ENCODE data around the gene BRF1.

Gene BRF1

DNA sequence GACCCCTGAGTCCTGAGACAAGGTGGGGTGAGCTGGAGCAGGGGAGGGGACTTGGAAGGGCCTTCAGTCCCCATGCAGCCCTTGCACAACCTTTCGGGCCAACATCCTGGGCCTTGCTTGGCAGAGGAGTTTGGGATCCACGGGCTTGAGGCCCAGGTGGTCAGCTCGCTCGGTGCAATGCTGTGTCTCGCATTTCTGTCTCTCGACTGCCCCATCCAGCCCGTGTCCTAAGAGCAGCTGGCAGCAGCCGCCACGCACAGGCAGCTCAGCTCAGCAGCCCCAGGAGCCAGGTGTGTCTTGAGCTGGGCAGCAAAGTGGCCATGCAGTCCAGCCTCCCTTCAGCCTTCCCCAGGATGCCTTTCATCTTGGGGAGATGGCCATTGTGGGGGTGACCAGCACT lies 24.5 kb upstream of the BRF1 start:
- Histone ChIP-seq H3K27me3 (no peaks in the 10 kb centered on the region), H3K4me1 (no peaks in the 10 kb centered on the region), H3K36me3 (no peaks in the 10 kb centered on the region), H3K4me3 (ENCODE audit: low read depth, low read length) (no peak overlapping the region), H3K9me3 (no peaks in the 10 kb centered on the region)
- DNase-seq: no peak
- TF ChIP-seq, protein P1, sequence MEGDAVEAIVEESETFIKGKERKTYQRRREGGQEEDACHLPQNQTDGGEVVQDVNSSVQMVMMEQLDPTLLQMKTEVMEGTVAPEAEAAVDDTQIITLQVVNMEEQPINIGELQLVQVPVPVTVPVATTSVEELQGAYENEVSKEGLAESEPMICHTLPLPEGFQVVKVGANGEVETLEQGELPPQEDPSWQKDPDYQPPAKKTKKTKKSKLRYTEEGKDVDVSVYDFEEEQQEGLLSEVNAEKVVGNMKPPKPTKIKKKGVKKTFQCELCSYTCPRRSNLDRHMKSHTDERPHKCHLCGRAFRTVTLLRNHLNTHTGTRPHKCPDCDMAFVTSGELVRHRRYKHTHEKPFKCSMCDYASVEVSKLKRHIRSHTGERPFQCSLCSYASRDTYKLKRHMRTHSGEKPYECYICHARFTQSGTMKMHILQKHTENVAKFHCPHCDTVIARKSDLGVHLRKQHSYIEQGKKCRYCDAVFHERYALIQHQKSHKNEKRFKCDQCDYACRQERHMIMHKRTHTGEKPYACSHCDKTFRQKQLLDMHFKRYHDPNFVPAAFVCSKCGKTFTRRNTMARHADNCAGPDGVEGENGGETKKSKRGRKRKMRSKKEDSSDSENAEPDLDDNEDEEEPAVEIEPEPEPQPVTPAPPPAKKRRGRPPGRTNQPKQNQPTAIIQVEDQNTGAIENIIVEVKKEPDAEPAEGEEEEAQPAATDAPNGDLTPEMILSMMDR (IDR thresholded peaks at IDR 0.05; ENCODE audit: low read depth, low read length): no peak

DNA sequence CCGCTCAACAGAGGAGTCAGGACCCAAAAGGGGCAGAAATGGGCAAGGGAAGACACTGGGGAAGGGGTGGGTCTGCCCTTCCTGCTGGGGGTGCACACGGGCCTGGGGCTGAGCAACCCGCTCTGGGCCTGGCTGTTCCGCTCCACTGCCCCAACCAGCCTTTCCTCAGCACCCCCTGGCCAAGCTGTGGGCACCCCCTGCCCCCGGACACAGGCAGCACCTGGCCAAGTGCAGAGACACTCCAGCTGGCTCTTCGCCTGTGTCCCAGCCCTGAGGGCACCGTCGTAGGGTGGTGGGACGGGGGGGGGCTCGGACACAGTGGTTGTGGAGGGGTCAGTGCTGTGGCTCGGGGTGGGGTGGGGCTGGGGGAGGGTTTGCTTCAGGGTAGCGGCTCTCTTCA lies 24.1 kb upstream of the BRF1 start:
- H3K4me1 ChIP-seq: no peaks in the 10 kb centered on the region
- no peaks in the 10 kb centered on the region for H3K27me3 ChIP-seq
- H3K4me3 ChIP-seq (ENCODE audit: low read depth, low read length): no peak overlapping the region
- H3K36me3 ChIP-seq: no peaks in the 10 kb centered on the region
- TF ChIP-seq, protein P1 (IDR thresholded peaks at IDR 0.05; ENCODE audit: low read depth, low read length): no peak
- DNase-seq: no peak
- no peaks in the 10 kb centered on the region for H3K9me3 ChIP-seq

DNA sequence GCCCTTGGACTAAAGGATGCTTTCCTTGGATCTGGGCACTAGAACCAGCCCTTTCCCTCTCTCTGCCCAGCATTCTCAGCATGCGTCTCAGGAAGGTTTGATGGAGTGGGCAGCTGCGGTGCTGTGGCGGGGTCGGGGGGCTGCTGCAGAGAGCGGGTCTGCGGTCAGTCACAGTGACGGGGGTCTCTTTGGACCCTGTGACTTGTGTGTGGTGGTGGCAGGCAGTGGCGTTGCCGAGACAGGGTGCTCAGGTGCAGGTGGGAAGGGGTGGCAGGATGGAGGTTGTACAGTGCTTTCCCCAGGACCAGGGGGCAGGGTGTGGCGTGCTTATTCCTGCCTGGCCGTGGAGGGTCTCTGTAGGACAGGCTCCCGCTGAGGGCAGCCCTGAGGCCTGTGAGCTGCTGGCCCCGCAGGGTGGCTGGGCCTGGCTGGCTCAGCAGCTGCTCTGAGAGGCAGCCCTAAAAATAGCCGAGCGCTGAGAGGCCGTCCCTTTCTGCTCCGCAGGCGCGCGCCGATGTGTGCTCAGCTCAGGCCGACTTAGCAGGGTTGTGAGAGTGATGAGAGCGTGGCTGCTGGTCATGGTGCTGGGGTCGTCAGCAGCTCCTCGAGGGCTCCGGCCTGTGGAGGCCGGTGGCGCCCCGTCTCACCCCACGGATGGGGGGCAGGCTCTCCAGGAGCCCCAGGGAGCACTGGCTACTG lies 23.4 kb upstream of the BRF1 start:
- no peaks in the 10 kb centered on the region for H3K9me3 ChIP-seq
- no peak overlapping the region for H3K4me3 ChIP-seq (ENCODE audit: low read depth, low read length)
- TF ChIP-seq, protein P1 (IDR thresholded peaks at IDR 0.05; ENCODE audit: low read depth, low read length): no peak
- H3K36me3 ChIP-seq: no peaks in the 10 kb centered on the region
- H3K27me3 ChIP-seq: no peaks in the 10 kb centered on the region
- no peaks in the 10 kb centered on the region for H3K4me1 ChIP-seq
- DNase-seq: no peak

DNA sequence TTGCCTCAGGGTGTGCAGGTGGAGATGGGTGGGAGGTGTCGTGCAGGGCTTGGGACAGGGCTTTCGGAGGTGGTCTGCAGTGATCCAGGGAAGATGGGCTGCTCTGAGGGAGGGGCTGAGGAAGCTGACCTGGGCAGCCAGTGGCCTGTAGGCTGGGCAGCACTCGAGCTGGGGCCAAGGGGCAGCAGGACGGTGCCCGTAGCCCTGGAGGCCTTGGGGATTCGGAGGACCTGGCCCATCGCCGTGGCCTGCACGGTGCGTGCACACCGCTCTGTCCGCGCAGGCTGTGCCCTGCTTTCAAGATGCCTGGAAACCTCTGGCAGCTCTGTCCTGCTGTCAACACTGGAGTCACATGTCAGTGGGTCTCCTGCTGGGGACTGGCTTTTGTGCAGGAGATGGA lies 22.9 kb upstream of the BRF1 start:
- Histone ChIP-seq H3K27me3 (no peaks in the 10 kb centered on the region), H3K4me3 (ENCODE audit: low read depth, low read length) (no peak overlapping the region), H3K9me3 (no peaks in the 10 kb centered on the region), H3K4me1 (no peaks in the 10 kb centered on the region), H3K36me3 (no peaks in the 10 kb centered on the region)
- TF ChIP-seq, protein P1 (IDR thresholded peaks at IDR 0.05; ENCODE audit: low read depth, low read length): no peak
- DNase-seq: no peak

DNA sequence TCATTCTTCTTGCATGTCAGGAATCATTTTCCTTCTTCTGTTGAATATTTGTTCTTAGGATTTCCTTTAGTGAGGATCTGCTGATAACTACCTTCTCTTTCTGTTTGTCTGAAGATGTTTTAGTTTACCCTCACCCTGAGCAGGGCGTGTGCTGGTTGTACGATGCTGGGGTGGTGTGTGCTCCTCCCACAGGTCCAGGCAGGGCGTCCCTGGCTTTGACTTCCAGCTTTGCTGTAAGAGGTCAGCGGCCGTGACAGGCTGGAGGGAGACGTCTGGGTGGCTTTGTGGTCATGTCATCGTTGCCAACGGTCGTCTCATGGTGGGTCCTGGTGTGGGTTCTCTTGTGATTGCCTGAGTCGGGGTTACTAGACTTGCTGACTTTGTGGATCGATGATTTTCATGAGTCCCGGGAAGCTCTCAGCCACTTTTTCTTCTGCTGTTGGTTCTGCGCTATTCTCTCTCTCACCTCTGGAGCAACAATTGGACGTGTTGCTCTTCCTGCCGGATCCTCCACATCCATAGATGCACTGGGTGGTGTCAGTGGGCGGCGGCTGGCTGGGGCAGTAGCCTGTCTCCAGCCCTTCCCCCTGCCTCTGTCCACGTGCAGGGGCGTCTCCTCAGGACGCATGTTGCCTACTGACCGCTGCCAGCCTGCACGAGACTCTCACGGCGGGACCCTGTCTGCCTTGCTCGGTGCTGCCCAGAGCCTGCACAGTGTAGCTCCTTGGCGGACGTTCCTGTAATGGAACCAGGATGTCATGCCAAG lies 22.2 kb upstream of the BRF1 start:
- TF ChIP-seq, protein P1 (IDR thresholded peaks at IDR 0.05; ENCODE audit: low read depth, low read length): no peak
- Histone ChIP-seq H3K9me3 (no peaks in the 10 kb centered on the region), H3K4me1 (no peaks in the 10 kb centered on the region), H3K27me3 (no peaks in the 10 kb centered on the region), H3K36me3 (no peaks in the 10 kb centered on the region), H3K4me3 (ENCODE audit: low read depth, low read length) (no peak overlapping the region)
- no peak for DNase-seq

DNA sequence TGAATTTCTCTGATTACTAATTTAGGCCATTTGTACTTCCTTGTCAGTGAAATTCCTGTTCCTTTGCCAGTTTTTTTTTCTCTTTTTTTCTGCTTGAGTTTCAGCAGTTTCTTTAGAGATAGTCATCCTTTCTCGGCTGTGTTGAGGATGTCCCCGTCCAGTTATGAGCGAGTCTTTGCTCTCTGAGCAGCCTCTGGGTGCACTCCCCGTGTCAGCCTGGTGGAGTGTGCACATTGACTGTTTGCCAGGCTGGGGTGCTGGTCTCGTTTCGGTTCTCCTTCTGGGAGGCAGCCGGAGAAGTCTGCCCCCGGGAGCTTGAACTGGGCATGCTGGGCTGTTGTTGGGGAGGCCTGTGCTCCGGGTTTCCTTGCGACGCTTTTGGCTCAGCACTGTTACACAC lies 16.7 kb upstream of the BRF1 start:
- H3K4me1 ChIP-seq: peaks cover 5% of the 10 kb centered on the region; the same call in 1 of the 2 replicates
- TF ChIP-seq, protein P1 (IDR thresholded peaks at IDR 0.05; ENCODE audit: low read depth, low read length): no peak
- no peaks in the 10 kb centered on the region for H3K36me3 ChIP-seq
- H3K4me3 ChIP-seq (ENCODE audit: low read depth, low read length): no peak overlapping the region
- no peaks in the 10 kb centered on the region for H3K27me3 ChIP-seq
- no peak for DNase-seq
- no peaks in the 10 kb centered on the region for H3K9me3 ChIP-seq
